GM21515 (cell line): ENCODE data around the gene DEF6.

Source experiments
- ATAC-seq: cut with Tn5 transposase; IDR thresholded peaks from one replicate; pipeline ENCODE4 v1.9.1; 2021; ENCODE audit not compliant: unreplicated experiment

DEF6 gene

DNA sequence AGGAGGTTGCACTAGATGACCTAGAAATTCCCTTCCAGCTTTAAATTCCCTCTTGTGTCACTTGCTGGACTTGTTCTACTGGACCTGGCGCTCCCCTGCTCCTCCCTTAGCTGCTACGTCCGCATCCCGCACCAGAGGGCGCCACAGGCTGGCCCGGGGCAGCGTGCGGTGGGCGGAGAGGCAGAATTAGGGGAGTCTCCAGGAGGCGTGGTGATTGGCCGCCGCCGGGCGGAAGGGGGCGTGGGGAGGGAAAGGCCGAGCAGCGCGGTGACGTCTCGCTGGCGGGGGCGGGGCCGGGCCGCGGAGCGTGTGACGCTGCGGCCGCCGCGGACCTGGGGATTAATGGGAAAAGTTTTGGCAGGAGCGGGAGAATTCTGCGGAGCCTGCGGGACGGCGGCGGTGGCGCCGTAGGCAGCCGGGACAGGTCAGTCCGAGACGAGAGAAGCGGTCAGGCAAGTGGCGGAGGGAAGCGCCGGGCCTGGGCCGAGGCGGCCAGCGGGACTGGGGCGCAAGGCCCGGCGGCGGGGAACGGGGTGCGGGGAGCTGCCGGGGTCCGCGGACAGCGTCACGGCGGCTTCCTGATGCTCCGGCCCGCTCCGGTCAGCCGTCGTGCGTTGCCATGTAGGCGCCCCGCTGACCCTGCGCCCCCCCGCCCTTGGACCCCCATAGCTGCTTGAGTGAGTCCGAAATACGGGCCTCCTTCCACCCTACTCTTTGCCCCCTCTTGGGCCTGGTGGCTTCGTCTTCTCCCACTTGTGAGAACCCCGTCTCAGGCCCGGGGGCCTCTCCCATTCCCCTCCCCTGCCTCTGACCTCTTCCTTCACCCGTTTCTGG is 44.9 kb downstream of the DEF6 start, which contains the start of gene PPARD:
Gene PPARD (plus strand): TSS at position 301 of the 834 bp plus-strand sequence. CDS start 68,530 bp downstream, outside the sequence.
- ATAC-seq = peak; percentile 95

GRCh38 chr6:35343092-35343834 is 45.6 kb downstream of the DEF6 start:
- ATAC-seq = no peak

DNA sequence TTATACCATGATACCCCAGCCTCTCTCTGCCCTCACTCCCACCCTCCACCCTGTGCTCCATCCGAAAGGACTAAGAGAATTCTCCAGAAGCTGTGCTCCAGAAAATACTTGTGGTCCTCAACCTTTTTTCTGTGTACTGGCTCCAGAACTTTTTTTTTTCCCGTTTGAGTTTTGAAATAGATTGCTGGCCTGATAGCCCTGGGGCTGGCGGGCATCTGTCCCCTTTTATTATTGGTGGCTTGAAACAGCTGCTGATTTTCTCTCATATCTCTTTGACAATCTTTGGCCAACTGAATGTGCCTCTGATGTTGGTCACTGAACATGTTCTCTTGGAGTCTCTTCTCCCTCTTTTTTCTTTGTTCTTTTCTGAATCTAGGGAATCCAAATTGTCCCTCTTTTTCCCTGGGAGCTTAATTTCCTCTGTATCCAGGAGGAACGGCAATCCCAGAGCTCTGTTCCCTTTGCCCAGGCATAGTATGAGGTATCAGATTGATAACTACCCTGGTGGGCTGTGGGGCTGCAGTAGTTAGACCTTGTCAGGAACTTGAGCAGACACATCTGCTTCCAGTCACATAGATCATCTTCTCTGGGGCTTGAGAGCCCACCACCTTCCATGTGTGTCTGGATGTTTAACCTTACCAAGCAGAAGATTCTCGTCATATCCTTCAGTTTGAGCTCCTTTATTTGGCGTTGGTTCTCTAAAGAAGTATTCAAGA is 46.4 kb downstream of the DEF6 start:
- ATAC-seq = no peak

GRCh38 chr6:35351422-35351821 is 53.8 kb downstream of the DEF6 start:
- ATAC-seq = no peak

GRCh38 chr6:35352735-35353134 is 55.1 kb downstream of the DEF6 start:
- ATAC-seq = no peak

DNA sequence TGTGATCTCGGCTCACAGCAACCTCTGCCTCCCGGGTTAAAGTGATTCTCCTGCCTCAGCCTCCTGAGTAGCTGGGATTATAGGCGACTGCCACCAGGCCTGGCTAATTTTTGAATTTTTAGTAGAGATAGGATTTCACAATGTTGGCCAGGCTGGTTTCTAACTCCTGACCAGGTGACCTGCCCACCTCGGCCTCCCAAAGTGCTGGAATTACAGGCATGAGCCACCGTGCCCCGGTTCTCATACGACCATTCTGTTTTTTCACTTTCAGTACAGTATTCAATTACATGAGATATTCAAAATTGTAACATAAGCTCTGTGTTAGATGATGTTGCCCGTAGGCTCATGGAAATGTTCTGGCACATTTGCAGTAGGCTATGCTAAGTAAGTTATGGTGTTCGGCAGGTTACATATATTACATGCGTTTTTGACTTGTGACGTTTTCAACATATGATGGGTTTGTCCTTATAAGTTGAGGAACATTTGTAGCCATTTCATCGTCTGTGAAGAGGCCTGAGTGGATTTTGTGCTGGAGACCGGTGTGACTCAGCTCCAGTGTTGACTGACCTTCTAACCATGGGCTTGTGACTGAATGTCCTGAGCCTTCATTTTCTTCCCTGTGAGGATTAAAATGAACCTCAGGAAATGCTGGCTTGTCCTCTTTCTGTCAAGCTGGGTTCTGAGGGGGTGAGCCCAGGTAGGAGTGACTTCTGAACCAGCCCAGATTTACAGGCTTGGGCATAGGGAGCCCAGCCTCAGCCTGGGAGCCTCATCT is 56.9 kb downstream of the DEF6 start:
- ATAC-seq = no peak

DNA sequence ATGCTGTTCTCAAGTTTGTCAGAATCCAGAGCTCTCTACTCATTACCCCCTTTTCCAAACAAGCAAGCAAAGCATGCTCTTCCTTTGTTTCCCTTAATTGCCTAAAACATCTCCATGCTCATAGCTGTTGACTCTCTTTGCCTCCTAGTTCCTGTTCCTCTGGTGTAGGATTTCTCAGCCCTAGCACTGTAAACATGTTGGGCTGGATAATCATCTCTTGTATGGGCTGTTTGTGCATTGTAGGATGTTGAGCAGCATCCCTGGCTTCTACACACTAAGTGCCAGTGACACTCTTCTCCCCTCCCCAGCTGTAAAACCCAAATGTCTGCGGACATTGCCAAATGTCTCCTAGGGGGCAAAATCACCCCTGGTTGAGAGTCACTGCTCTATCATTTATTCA is 58.8 kb downstream of the DEF6 start:
- ATAC-seq = no peak

- ATAC-seq = no peak
These were observed 60.1 kb downstream of the DEF6 start for GRCh38 chr6:35357677-35358076.

GRCh38 chr6:35358086-35358485 is 60.5 kb downstream of the DEF6 start:
- no peak for ATAC-seq

DNA sequence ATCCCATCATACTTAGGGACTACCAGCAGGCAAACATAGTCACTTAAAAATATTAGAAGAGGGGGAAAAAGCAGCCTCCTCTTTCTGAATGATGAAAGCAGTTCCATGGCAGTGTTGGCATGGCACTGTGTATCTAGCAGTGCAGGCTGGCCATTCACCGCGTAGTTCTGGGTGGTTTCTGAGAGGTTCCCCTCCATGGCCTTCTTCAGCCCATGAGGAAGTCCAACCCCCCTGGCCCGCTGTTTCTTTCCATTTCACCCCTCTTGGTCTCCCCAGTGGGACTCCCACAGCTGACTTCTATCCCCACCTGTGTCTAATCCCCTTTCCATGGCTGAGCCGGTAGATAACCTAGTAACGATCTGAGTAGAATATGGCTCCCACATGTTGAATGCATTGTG is 61.7 kb downstream of the DEF6 start:
- no peak for ATAC-seq

- no peak for ATAC-seq
These were observed 62.2 kb downstream of the DEF6 start for GRCh38 chr6:35359744-35360348.

GRCh38 chr6:35360349-35361138 is 62.9 kb downstream of the DEF6 start:
- ATAC-seq = no peak

DNA sequence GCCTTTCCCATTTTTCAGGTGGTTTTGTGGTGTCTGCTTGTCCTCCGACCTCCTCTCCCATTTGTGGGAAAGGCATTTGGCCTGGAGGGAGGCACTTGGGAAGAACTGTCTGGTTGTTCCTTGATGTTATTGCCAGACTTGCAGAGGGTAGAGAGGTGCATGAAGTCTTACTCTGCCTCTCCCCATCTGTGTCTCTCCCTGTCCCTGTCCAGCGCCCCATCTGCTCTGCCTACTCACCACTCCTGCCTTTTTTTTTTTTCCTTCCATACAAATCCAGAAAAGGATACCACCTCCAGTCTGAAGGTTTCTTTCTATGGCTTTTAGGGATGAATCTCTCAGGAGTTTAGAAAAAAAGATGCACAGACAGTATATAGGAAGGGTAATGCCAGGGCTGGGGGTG is 64.6 kb downstream of the DEF6 start:
- ATAC-seq = no peak

DNA sequence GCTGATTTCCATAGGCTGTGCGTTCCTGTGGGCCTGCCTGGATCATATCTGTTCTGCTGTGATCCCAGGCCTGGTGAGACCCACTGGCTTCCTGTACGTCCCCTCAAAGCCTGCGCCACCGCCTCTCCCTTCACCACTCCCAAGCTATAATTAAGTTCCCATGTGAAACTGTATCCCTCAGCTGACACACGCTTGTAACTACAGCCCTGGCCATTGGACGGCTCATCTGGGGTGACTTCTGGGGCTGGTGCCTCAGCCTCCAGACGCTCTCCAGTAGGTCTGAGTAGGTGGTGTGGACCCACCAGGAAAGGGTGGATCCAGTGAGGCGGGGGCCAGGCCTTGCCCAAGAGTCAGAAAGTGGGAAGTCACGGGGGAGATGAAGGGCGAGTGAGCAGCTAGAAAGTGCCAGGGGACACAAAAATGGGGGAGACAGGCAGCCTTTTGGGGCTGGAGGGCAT is 65.7 kb downstream of the DEF6 start:
- ATAC-seq = no peak

- ATAC-seq = no peak
These were observed 68.1 kb downstream of the DEF6 start for GRCh38 chr6:35365594-35366203.

GRCh38 chr6:35366204-35366596 is 68.6 kb downstream of the DEF6 start:
- no peak for ATAC-seq

DNA sequence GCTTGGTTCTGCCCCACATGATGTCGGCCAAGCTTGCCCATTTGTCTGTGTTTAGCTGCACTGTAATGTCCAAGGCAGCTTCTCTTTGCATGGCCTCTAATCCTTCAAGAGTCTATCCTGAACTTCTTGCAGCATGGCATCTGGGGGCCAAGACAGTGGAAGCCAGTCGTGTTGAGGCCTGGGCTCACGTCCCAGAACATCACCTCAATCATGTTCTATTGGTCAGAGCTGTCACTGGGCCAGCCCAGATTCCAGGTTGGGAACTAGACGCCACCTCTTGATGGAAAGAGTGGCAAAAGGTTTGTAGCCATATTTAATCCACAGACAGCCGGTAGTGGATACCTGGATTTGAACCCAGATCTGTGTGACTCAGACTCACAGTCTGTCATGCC is 70.0 kb downstream of the DEF6 start:
- ATAC-seq = no peak

GRCh38 chr6:35368038-35368887 is 70.6 kb downstream of the DEF6 start:
- ATAC-seq = no peak
